Measurements from ENCODE around the gene ICAM2. TPM values are rescaled to one million over a fixed set of nuclear protein-coding genes. Genes with fewer than 3 reads are reported as not detected.
A peak's percentile ranks its signal among the peaks of the same experiment; 100 is the strongest.

ICAM2 gene
- total RNA-seq, 1 donor from 2014 or later = 70.5 TPM

- no peaks in the 10 kb centered on the region for H3K9me3 ChIP-seq
- TF ChIP-seq, protein P1, sequence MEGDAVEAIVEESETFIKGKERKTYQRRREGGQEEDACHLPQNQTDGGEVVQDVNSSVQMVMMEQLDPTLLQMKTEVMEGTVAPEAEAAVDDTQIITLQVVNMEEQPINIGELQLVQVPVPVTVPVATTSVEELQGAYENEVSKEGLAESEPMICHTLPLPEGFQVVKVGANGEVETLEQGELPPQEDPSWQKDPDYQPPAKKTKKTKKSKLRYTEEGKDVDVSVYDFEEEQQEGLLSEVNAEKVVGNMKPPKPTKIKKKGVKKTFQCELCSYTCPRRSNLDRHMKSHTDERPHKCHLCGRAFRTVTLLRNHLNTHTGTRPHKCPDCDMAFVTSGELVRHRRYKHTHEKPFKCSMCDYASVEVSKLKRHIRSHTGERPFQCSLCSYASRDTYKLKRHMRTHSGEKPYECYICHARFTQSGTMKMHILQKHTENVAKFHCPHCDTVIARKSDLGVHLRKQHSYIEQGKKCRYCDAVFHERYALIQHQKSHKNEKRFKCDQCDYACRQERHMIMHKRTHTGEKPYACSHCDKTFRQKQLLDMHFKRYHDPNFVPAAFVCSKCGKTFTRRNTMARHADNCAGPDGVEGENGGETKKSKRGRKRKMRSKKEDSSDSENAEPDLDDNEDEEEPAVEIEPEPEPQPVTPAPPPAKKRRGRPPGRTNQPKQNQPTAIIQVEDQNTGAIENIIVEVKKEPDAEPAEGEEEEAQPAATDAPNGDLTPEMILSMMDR (IDR thresholded peaks at IDR 0.05) = no peak
- H3K27me3 ChIP-seq = no peaks in the 10 kb centered on the region
- intact Hi-C loops (cut with DNase I) = no loop called here
- peak; percentile 59 for DNase-seq
- H3K4me1 ChIP-seq = peaks cover 29% of the 10 kb centered on the region
- H3K4me3 ChIP-seq = peak overlapping the region; percentile 66
- H3K27ac ChIP-seq = peak overlapping the region; percentile 24
- no peaks in the 10 kb centered on the region for H3K36me3 ChIP-seq
- no peak for ATAC-seq
These were observed 22.9 kb downstream of the ICAM2 start for GRCh38 chr17:63997341-63998048.

DNA sequence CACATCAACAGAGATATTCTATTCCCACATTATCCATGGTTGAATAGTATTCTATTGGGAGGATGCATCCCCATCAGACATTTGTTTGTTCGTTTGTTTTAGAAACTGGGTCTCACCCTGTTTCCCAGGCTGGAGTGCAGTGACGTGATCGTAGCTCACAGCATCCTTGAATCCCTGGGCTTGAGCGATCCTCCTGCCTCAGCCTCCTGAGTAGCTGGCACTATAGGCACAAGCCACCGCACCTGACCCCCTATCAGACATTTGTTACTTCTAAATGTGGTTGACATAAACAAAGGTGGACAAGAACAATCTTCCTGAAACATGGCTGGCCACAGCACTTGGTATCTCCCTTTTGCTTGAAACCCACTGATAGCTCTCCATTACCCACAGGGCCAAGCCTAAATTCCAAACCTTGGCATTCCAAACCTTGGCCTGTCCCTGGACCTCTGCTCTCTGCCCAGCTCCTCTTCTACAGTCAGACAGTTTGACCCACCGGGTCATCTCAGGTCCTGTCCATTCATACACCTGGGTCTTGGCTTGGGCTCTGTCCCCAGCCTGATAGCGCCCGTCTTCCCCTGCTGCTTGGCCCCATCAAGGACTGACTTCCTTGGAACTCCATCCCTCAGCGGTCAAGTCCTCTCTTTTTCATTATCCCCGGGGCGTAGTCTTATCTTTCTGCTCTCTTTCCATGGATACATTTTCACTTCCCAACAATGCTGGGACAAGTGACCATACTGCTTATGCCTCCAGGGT lies 23.8 kb downstream of the ICAM2 start:
- TF ChIP-seq, protein P1 (IDR thresholded peaks at IDR 0.05) = no peak
- Histone ChIP-seq H3K4me1 (peaks cover 22% of the 10 kb centered on the region), H3K27ac (no peak overlapping the region), H3K27me3 (no peaks in the 10 kb centered on the region), H3K4me3 (no peak overlapping the region), H3K36me3 (no peaks in the 10 kb centered on the region), H3K9me3 (no peaks in the 10 kb centered on the region)
- no peak for ATAC-seq
- intact Hi-C loops (cut with DNase I) = no loop called here
- peak; percentile 43 for DNase-seq

- ATAC-seq = no peak
- H3K4me1 ChIP-seq = peaks cover 19% of the 10 kb centered on the region
- no peaks in the 10 kb centered on the region for H3K27me3 ChIP-seq
- H3K4me3 ChIP-seq = no peak overlapping the region
- no peaks in the 10 kb centered on the region for H3K9me3 ChIP-seq
- no peak overlapping the region for H3K27ac ChIP-seq
- DNase-seq = peak; percentile 38
- TF ChIP-seq, protein P1 (IDR thresholded peaks at IDR 0.05) = no peak
- intact Hi-C loops (cut with DNase I) = no loop called here
- no peaks in the 10 kb centered on the region for H3K36me3 ChIP-seq
These were observed 24.8 kb downstream of the ICAM2 start for GRCh38 chr17:63995626-63996025.

GRCh38 chr17:63993368-63993985 lies 27.0 kb downstream of the ICAM2 start:
- intact Hi-C loops (cut with DNase I) = no loop called here
- TF ChIP-seq, protein P1 (IDR thresholded peaks at IDR 0.05) = no peak
- Histone ChIP-seq H3K36me3 (no peaks in the 10 kb centered on the region), H3K4me3 (no peak overlapping the region), H3K27ac (no peak overlapping the region), H3K9me3 (no peaks in the 10 kb centered on the region), H3K27me3 (no peaks in the 10 kb centered on the region), H3K4me1 (peaks cover 19% of the 10 kb centered on the region)
- no peak for ATAC-seq
- no peak for DNase-seq

- Histone ChIP-seq H3K4me1 (peaks cover 17% of the 10 kb centered on the region), H3K27ac (no peak overlapping the region), H3K4me3 (no peak overlapping the region), H3K27me3 (no peaks in the 10 kb centered on the region), H3K9me3 (no peaks in the 10 kb centered on the region), H3K36me3 (no peaks in the 10 kb centered on the region)
- intact Hi-C loops (cut with DNase I) = no loop called here
- TF ChIP-seq, protein P1 (IDR thresholded peaks at IDR 0.05) = no peak
- ATAC-seq (no peak), DNase-seq (peak; percentile 33)
These were observed 28.8 kb downstream of the ICAM2 start for GRCh38 chr17:63991611-63992010.

Data from upper lobe of right lung (tissue), 1 donor.